Daoy (cell line): Measurements from ENCODE around the gene STAG1. TPM values are rescaled to one million over a fixed set of nuclear protein-coding genes. Genes with fewer than 3 reads are reported as not detected.
A peak's percentile ranks its signal among the peaks of the same experiment; 100 is the strongest.
"Not testable (repeated sequence)": the region's sequence is repeated elsewhere in the genome, so short reads cannot be mapped to it uniquely, and the experiment has no call there.

Source experiments
- DNase-seq: peaks from one replicate; pipeline ENCODE4 v3.0.0-alpha.2; 2015; ENCODE audit warnings: low read depth
- total RNA-seq: library from RNA; depleted of rRNA; stranded (reverse); fragments of >200 nt; shearing (Covaris generic); gene quantifications from 2 replicates; pipeline ENCODE4 v1.2.3, GENCODE V29; 2014

Gene STAG1
- total RNA-seq, 1 experiment from 2014 or later = 35.6 TPM

- DNase-seq = no peak
Measured at GRCh38 chr3:136703429-136703828, 48.7 kb downstream of the STAG1 start.

GRCh38 chr3:136699271-136699828 is 52.8 kb downstream of the STAG1 start:
- DNase-seq = no peak

GRCh38 chr3:136698361-136698760 is 53.8 kb downstream of the STAG1 start:
- DNase-seq = no peak

- DNase-seq = no peak
Measured at GRCh38 chr3:136696797-136697196, 55.4 kb downstream of the STAG1 start.

GRCh38 chr3:136694321-136694720 is 57.9 kb downstream of the STAG1 start:
- DNase-seq = no peak

- DNase-seq = no peak
Measured at GRCh38 chr3:136690599-136690998, 61.6 kb downstream of the STAG1 start.

GRCh38 chr3:136685882-136686281 is 66.3 kb downstream of the STAG1 start:
- DNase-seq = no peak

- no peak for DNase-seq
Measured at GRCh38 chr3:136682740-136683312, 69.4 kb downstream of the STAG1 start.

- DNase-seq = no peak
Measured at GRCh38 chr3:136678981-136679380, 73.2 kb downstream of the STAG1 start.

GRCh38 chr3:136676009-136676408 is 76.2 kb downstream of the STAG1 start:
- DNase-seq = no peak

- no peak for DNase-seq
Measured at GRCh38 chr3:136675150-136675858, 76.9 kb downstream of the STAG1 start.

GRCh38 chr3:136672457-136672856 is 79.7 kb downstream of the STAG1 start:
- DNase-seq = no peak

- no peak for DNase-seq
Measured at GRCh38 chr3:136671921-136672320, 80.3 kb downstream of the STAG1 start.

GRCh38 chr3:136670166-136670565 is 82.0 kb downstream of the STAG1 start:
- no peak for DNase-seq

GRCh38 chr3:136667081-136667480 is 85.1 kb downstream of the STAG1 start:
- DNase-seq = peak; percentile 20

- DNase-seq = not testable (repeated sequence)
Measured at GRCh38 chr3:136666301-136666700, 85.9 kb downstream of the STAG1 start.

- DNase-seq = no peak
Measured at GRCh38 chr3:136664771-136665170, 87.4 kb downstream of the STAG1 start.

GRCh38 chr3:136661282-136661681 is 90.9 kb downstream of the STAG1 start:
- no peak for DNase-seq

- DNase-seq = no peak
Measured at GRCh38 chr3:136658946-136659682, 93.1 kb downstream of the STAG1 start.

GRCh38 chr3:136657526-136657925 is 94.7 kb downstream of the STAG1 start:
- no peak for DNase-seq

GRCh38 chr3:136653628-136654027 is 98.5 kb downstream of the STAG1 start:
- no peak for DNase-seq

GRCh38 chr3:136651581-136651980 is 100.6 kb downstream of the STAG1 start:
- no peak for DNase-seq

- no peak for DNase-seq
Measured at GRCh38 chr3:136650461-136650860, 101.7 kb downstream of the STAG1 start.
